Measurements from ENCODE around the gene CTU2.

CTU2 gene

GRCh38 chr16:88706229-88706964 lies at the start of gene CTU2, which contains the start of gene RNF166:
Gene CTU2 (plus strand): TSS chr16:88706503. CDS start chr16:88706531, 28 bp downstream.
Gene RNF166 (minus strand): TSS chr16:88706408. CDS start chr16:88706325, 83 bp downstream.
- Histone ChIP-seq H3K27ac (peak within 1 kb of the TSS; percentile 80 to 96 (median 88)), H3K4me3 (peak within 1 kb of the TSS; percentile 85 to 99 (median 94)), H3K4me1 (peaks cover 55 to 84% (median 67%) of the 10 kb centered on the region in 10 experiments), H4K20me1 (peaks cover 0 to 70% (median 50%) of the 10 kb centered on the region in 11 experiments; a peak in 19 of 22 replicates), H3K9ac (peak within 1 kb of the TSS; percentile 81 to 95 (median 89)), H3K27me3 (peaks cover 0 to 26% (median 19%) of the 10 kb centered on the region in 11 experiments; a peak in 13 of 22 replicates), H3K4me2 (peak within 1 kb of the TSS; percentile 96 to 100 (median 99)), H3K9me3 (replicated peaks in 1 of 11) (no peaks in the 10 kb centered on the region), H3K36me3 (peaks cover 0 to 46% (median 20%) of the 10 kb centered on the region in 11 experiments; a peak in 19 of 22 replicates)
- no peak for TF ChIP-seq Cebpa-rat (IDR thresholded peaks at IDR 0.05)

GRCh38 chr16:88657371-88657770 lies 48.9 kb upstream of the CTU2 start:
- peak overlapping the region; percentile 80 to 100 (median 85) for H3K4me2 ChIP-seq
- peaks cover 0 to 60% (median 8%) of the 10 kb centered on the region in 11 experiments; a peak in 12 of 22 replicates for H4K20me1 ChIP-seq
- H3K9me3 ChIP-seq (replicated peaks in 1 of 11): no peaks in the 10 kb centered on the region
- TF ChIP-seq Cebpa-rat (IDR thresholded peaks at IDR 0.05): no peak
- H3K27ac ChIP-seq: peak overlapping the region in 8 of 11 experiments; percentile 11 to 73 (median 52); a peak in 15 of 22 replicates
- H3K27me3 ChIP-seq: no peaks in the 10 kb centered on the region
- peaks cover 62 to 98% (median 87%) of the 10 kb centered on the region in 10 experiments for H3K4me1 ChIP-seq
- H3K4me3 ChIP-seq: no peak overlapping the region
- peak overlapping the region; percentile 7 to 71 (median 46); a peak in 18 of 22 replicates for H3K9ac ChIP-seq
- peaks cover 11 to 52% (median 18%) of the 10 kb centered on the region in 11 experiments; a peak in 19 of 22 replicates for H3K36me3 ChIP-seq

- Histone ChIP-seq H3K4me1 (peaks cover 61 to 86% (median 76%) of the 10 kb centered on the region in 10 experiments), H3K36me3 (peaks cover 11 to 40% (median 14%) of the 10 kb centered on the region in 11 experiments; a peak in 19 of 22 replicates), H3K9me3 (replicated peaks in 1 of 11) (no peaks in the 10 kb centered on the region), H4K20me1 (peaks cover 0 to 60% (median 8%) of the 10 kb centered on the region in 11 experiments; a peak in 12 of 22 replicates), H3K27me3 (no peaks in the 10 kb centered on the region), H3K27ac (no peak overlapping the region), H3K9ac (no peak overlapping the region), H3K4me2 (peak overlapping the region in 3 of 11 experiments; percentile 12 to 100 (median 90); a peak in 2 of 22 replicates), H3K4me3 (no peak overlapping the region)
- TF ChIP-seq Cebpa-rat (IDR thresholded peaks at IDR 0.05): no peak
Measured at GRCh38 chr16:88658714-88659113, 47.6 kb upstream of the CTU2 start.

- no peaks in the 10 kb centered on the region for H3K27me3 ChIP-seq
- H3K4me1 ChIP-seq: peaks cover 65 to 86% (median 76%) of the 10 kb centered on the region in 10 experiments
- H3K9me3 ChIP-seq (replicated peaks in 1 of 11): no peaks in the 10 kb centered on the region
- H3K4me2 ChIP-seq: peak overlapping the region in 2 of 11 experiments; percentile 5 to 12; a peak in 2 of 22 replicates
- peaks cover 0 to 60% (median 8%) of the 10 kb centered on the region in 11 experiments; a peak in 12 of 22 replicates for H4K20me1 ChIP-seq
- H3K27ac ChIP-seq: no peak overlapping the region
- TF ChIP-seq Cebpa-rat (IDR thresholded peaks at IDR 0.05): no peak
- H3K4me3 ChIP-seq: no peak overlapping the region
- peaks cover 11 to 37% (median 14%) of the 10 kb centered on the region in 11 experiments; a peak in 19 of 22 replicates for H3K36me3 ChIP-seq
- H3K9ac ChIP-seq: peak overlapping the region in 1 of 11 experiments; percentile 24; a peak in 1 of 22 replicates
Measured at GRCh38 chr16:88659160-88659559, 47.1 kb upstream of the CTU2 start.

DNA sequence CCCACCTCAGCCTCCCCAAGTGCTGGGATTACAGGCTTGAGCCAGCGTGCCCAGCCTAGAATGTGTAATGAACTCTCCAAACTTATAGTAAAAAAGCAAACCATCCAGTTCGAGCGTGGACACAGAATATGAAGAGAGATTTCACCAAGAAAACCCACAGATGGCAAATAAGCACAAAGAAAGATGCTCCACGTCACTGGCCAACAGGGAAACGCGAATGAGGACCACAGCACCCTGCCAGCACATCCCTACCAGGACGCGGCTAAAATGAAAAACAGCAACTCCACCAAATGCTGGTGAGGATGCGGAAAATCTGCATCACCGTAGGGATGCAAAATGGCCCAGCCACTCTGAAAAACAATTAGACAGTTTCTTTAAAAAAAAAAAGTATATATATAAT lies 44.8 kb upstream of the CTU2 start:
- Histone ChIP-seq H3K9ac (peak overlapping the region in 1 of 11 experiments; percentile 18; a peak in 4 of 22 replicates), H3K27ac (no peak overlapping the region), H3K4me1 (peaks cover 52 to 71% (median 58%) of the 10 kb centered on the region in 10 experiments), H3K4me2 (peak overlapping the region; percentile 27 to 99 (median 92); a peak in 20 of 22 replicates), H3K9me3 (replicated peaks in 1 of 11) (no peaks in the 10 kb centered on the region), H4K20me1 (peaks cover 0 to 46% (median 9%) of the 10 kb centered on the region in 11 experiments; a peak in 13 of 22 replicates), H3K36me3 (peaks cover 0 to 28% (median 0%) of the 10 kb centered on the region in 11 experiments; a peak in 5 of 22 replicates), H3K27me3 (no peaks in the 10 kb centered on the region), H3K4me3 (peak overlapping the region in 1 of 10 experiments; percentile 13; a peak in 4 of 20 replicates)
- no peak for TF ChIP-seq Cebpa-rat (IDR thresholded peaks at IDR 0.05)

GRCh38 chr16:88662222-88662842 lies 44.0 kb upstream of the CTU2 start:
- Histone ChIP-seq H3K27ac (peak overlapping the region; percentile 32 to 84 (median 78); a peak in 21 of 22 replicates), H3K9me3 (replicated peaks in 1 of 11) (no peaks in the 10 kb centered on the region), H3K4me3 (peak overlapping the region; percentile 76 to 97 (median 90)), H3K27me3 (no peaks in the 10 kb centered on the region), H3K4me1 (peaks cover 43 to 62% (median 50%) of the 10 kb centered on the region in 10 experiments), H4K20me1 (peaks cover 0 to 38% (median 9%) of the 10 kb centered on the region in 11 experiments; a peak in 12 of 22 replicates), H3K9ac (peak overlapping the region; percentile 82 to 89 (median 86)), H3K36me3 (peaks cover 0 to 20% (median 0%) of the 10 kb centered on the region in 11 experiments; a peak in 5 of 22 replicates), H3K4me2 (peak overlapping the region; percentile 88 to 100 (median 98))
- TF ChIP-seq Cebpa-rat (IDR thresholded peaks at IDR 0.05): no peak

- H4K20me1 ChIP-seq: peaks cover 0 to 35% (median 9%) of the 10 kb centered on the region in 11 experiments; a peak in 11 of 22 replicates
- H3K9me3 ChIP-seq (replicated peaks in 1 of 11): no peaks in the 10 kb centered on the region
- no peaks in the 10 kb centered on the region for H3K27me3 ChIP-seq
- H3K27ac ChIP-seq: peak within 1 kb of the TSS; percentile 32 to 84 (median 78); a peak in 21 of 22 replicates
- H3K4me2 ChIP-seq: peak within 1 kb of the TSS; percentile 97 to 100 (median 99)
- peak within 1 kb of the TSS; percentile 82 to 89 (median 86) for H3K9ac ChIP-seq
- TF ChIP-seq Cebpa-rat (IDR thresholded peaks at IDR 0.05): no peak
- peak within 1 kb of the TSS; percentile 76 to 97 (median 90) for H3K4me3 ChIP-seq
- H3K4me1 ChIP-seq: peaks cover 37 to 55% (median 44%) of the 10 kb centered on the region in 10 experiments
- H3K36me3 ChIP-seq: peaks cover 0 to 20% (median 0%) of the 10 kb centered on the region in 11 experiments; a peak in 5 of 22 replicates
Measured at GRCh38 chr16:88662843-88663606, 43.3 kb upstream of the CTU2 start, which contains the start of gene MVD. Gene MVD (minus strand): TSS chr16:88663091. CDS start chr16:88663080, 11 bp downstream.

All from BLaER1 treated with 17β-estradiol and CSF1 and Interleukin-3, amounts not matched to agents 10 nM and 100 nM (cell line).